ENCODE results near the gene OLFML1. TPM values are rescaled to one million over a fixed set of nuclear protein-coding genes. Genes with fewer than 3 reads are reported as not detected.

Gene OLFML1
- total and polyA plus RNA-seq, 10 donors: 2.6 to 23.8 (median 9.2) TPM

GRCh38 chr11:7454854-7455253, 30.5 kb upstream of the OLFML1 start:
- Histone ChIP-seq H3K36me3 (no peaks in the 10 kb centered on the region), H3K27ac (no peak overlapping the region), H3K9me3 (no peaks in the 10 kb centered on the region), H3K4me1 (no peaks in the 10 kb centered on the region), H3K27me3 (replicated peaks in 1 of 7) (no peaks in the 10 kb centered on the region), H3K4me3 (no peak overlapping the region)
- TF ChIP-seq POLR2A (IDR thresholded peaks at IDR 0.05) (no peak), CTCF (IDR thresholded peaks at IDR 0.05 in 8 of 11, conservative IDR thresholded peaks at IDR 0.05 in 3 of 11) (no peak), POLR2AphosphoS5 (IDR thresholded peaks at IDR 0.05) (no peak)
- WGBS, 5 donors: 67 to 82% (median 79%) methylated on average over 2 of the region's 2 CpGs
- intact Hi-C loops (cut with DNase I; ENCODE audit: low total_unique reads): no loop called here
- DNase-seq: no peak

DNA sequence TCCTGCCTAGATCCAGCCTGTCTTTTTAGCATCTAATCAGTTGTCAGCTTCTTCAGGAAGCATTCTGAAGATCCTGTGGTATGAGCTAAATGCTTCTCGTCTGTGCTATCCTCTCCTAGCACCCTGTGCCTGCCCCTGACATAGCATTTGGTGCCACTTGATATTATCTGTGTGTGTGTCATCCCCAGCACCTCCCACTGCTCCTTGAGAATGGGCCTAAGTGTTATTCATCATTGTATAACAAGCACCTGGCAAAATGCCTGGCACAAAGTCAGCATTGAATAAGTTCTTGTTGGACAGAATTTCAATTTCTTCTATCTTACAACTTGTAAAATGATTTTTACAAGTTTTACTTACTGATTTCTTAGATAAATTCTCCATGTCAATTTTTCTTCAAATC, 28.1 kb upstream of the OLFML1 start:
- Histone ChIP-seq H3K27ac (no peak overlapping the region), H3K4me1 (peaks cover 0 to under 1% (median 0%) of the 10 kb centered on the region in 6 donors), H3K9me3 (no peaks in the 10 kb centered on the region), H3K27me3 (replicated peaks in 1 of 7) (no peaks in the 10 kb centered on the region), H3K4me3 (no peak overlapping the region), H3K36me3 (no peaks in the 10 kb centered on the region)
- DNase-seq: no peak
- intact Hi-C loops (cut with DNase I; ENCODE audit: low total_unique reads): no loop called here
- 48 to 87% (median 68%) methylated on average over 1 of the region's 1 CpG for WGBS, 5 donors
- TF ChIP-seq CTCF (IDR thresholded peaks at IDR 0.05 in 8 of 11, conservative IDR thresholded peaks at IDR 0.05 in 3 of 11) (no peak), POLR2AphosphoS5 (IDR thresholded peaks at IDR 0.05) (no peak), POLR2A (IDR thresholded peaks at IDR 0.05) (no peak)

GRCh38 chr11:7462706-7463105, 22.6 kb upstream of the OLFML1 start:
- no peak for DNase-seq
- H3K27ac ChIP-seq: no peak overlapping the region
- H3K27me3 ChIP-seq (replicated peaks in 1 of 7): no peaks in the 10 kb centered on the region
- peaks cover 0 to 10% (median 0%) of the 10 kb centered on the region in 6 donors for H3K4me1 ChIP-seq
- TF ChIP-seq POLR2A (IDR thresholded peaks at IDR 0.05) (no peak), POLR2AphosphoS5 (IDR thresholded peaks at IDR 0.05) (no peak), CTCF (IDR thresholded peaks at IDR 0.05 in 8 of 11, conservative IDR thresholded peaks at IDR 0.05 in 3 of 11) (no peak)
- intact Hi-C loops (cut with DNase I; ENCODE audit: low total_unique reads): no loop called here
- H3K9me3 ChIP-seq: no peaks in the 10 kb centered on the region
- 80 to 98% (median 89%) methylated on average over 1 of the region's 1 CpG for WGBS, 5 donors
- H3K36me3 ChIP-seq: no peaks in the 10 kb centered on the region
- no peak overlapping the region for H3K4me3 ChIP-seq

- Histone ChIP-seq H3K36me3 (no peaks in the 10 kb centered on the region), H3K4me3 (no peak overlapping the region), H3K27ac (no peak overlapping the region), H3K9me3 (no peaks in the 10 kb centered on the region), H3K27me3 (replicated peaks in 1 of 7) (no peaks in the 10 kb centered on the region), H3K4me1 (peaks cover 0 to 4% (median 0%) of the 10 kb centered on the region in 6 donors)
- intact Hi-C loops (cut with DNase I; ENCODE audit: low total_unique reads): no loop called here
- 61 to 77% (median 74%) methylated on average over 2 of the region's 2 CpGs for WGBS, 5 donors
- no peak for TF ChIP-seq POLR2AphosphoS5 (IDR thresholded peaks at IDR 0.05)
- no peak for TF ChIP-seq POLR2A (IDR thresholded peaks at IDR 0.05)
- TF ChIP-seq CTCF (IDR thresholded peaks at IDR 0.05 in 8 of 11, conservative IDR thresholded peaks at IDR 0.05 in 3 of 11): no peak
- DNase-seq: no peak
Measured at GRCh38 chr11:7467652-7468051, 17.7 kb upstream of the OLFML1 start.
